CD14-positive monocyte (primary cell): ENCODE data around the gene DENND1A. TPM values are rescaled to one million over a fixed set of nuclear protein-coding genes. Genes with fewer than 3 reads are reported as not detected.

Experiments
- DNase-seq, 3 donors: peaks; one replicate each; pipeline ENCODE4 v3.0.0-alpha.2; 2011 to 2022
- H2AFZ ChIP-seq: 2 replicates; pipeline ENCODE4 v1.6.0; 2012; ENCODE audit warnings: mild to moderate bottlenecking, low read depth, low read length, inconsistent platforms; ENCODE audit not compliant: insufficient read depth, poor library complexity, severe bottlenecking
- H3K27ac ChIP-seq, 2 donors: 1 replicate in 1 of 2; 2 replicates in 1 of 2; pipeline ENCODE4 v1.5.1; 2012 to 2013; ENCODE audit warnings: low read length in 2 of 2, control low read depth in 1 of 2, inconsistent platforms in 1 of 2, low read depth in 1 of 2, mild to moderate bottlenecking in 1 of 2
- H3K27me3 ChIP-seq, 2 donors: one replicate each; pipeline versions ENCODE4 v1.6.0 to v1.6.1; 2011 to 2013; ENCODE audit warnings: low read length in 2 of 2; ENCODE audit not compliant: control insufficient read depth in 2 of 2, insufficient read depth in 2 of 2
- H3K36me3 ChIP-seq, 2 donors: replicated peaks in 1 of 2; 1 replicate in 1 of 2; 2 replicates in 1 of 2; pipeline versions ENCODE4 v1.5.1 to v1.6.1; 2012 to 2013; ENCODE audit warnings: low read length in 2 of 2, control low read depth in 1 of 2, inconsistent platforms in 1 of 2, mild to moderate bottlenecking in 1 of 2; ENCODE audit not compliant: insufficient read depth in 2 of 2, control insufficient read depth in 1 of 2
- H3K4me1 ChIP-seq, 2 donors: 1 replicate in 1 of 2; 2 replicates in 1 of 2; pipeline versions ENCODE4 v1.5.1 to v1.6.1; 2012 to 2013; ENCODE audit warnings: low read length in 2 of 2, control low read depth in 1 of 2, inconsistent platforms in 1 of 2, mild to moderate bottlenecking in 1 of 2, moderate library complexity in 1 of 2; ENCODE audit not compliant: insufficient read depth in 2 of 2, control insufficient read depth in 1 of 2
- H3K4me2 ChIP-seq: replicated peaks from 2 replicates; pipeline ENCODE3; 2012; ENCODE audit warnings: low read length, moderate library complexity, mild to moderate bottlenecking; ENCODE audit not compliant: poor library complexity, severe bottlenecking; ENCODE audit errors: extremely low read depth
- H3K4me3 ChIP-seq, 3 experiments: fragments of 200-600 bp in 1 of 3; sonication (generic) in 1 of 3; replicated peaks in 1 of 3; 1 replicate in 2 of 3; 2 replicates in 1 of 3; pipeline ENCODE4 v1.5.1; 2011 to 2013; ENCODE audit warnings: low read length in 3 of 3, mild to moderate bottlenecking in 3 of 3, control low read depth in 2 of 3, low read depth in 2 of 3, inconsistent platforms in 1 of 3, moderate library complexity in 1 of 3
- H3K79me2 ChIP-seq: 2 replicates; pipeline ENCODE4 v1.6.0; 2012; ENCODE audit warnings: mild to moderate bottlenecking, control low read depth, inconsistent platforms, low read length, moderate library complexity; ENCODE audit not compliant: insufficient read depth
- H3K9ac ChIP-seq: 2 replicates; pipeline ENCODE4 v1.6.0; 2017; ENCODE audit warnings: low read length, mild to moderate bottlenecking; ENCODE audit not compliant: insufficient read depth, poor library complexity, severe bottlenecking
- H3K9me3 ChIP-seq, 2 donors: replicated peaks in 1 of 2; 1 replicate in 1 of 2; 2 replicates in 1 of 2; pipeline versions ENCODE4 v1.5.1 to v1.6.1; 2012 to 2013; ENCODE audit warnings: low read length in 2 of 2, control low read depth in 1 of 2; ENCODE audit not compliant: control insufficient read depth in 1 of 2, insufficient read depth in 1 of 2
- H4K20me1 ChIP-seq: 2 replicates; pipeline ENCODE4 v1.6.0; 2012; ENCODE audit warnings: mild to moderate bottlenecking, low read length, control low read depth, moderate library complexity; ENCODE audit not compliant: insufficient read depth
- H3K27ac Mint-ChIP-seq, 7 donors: one replicate each; pipeline ENCODE4 v1.8.0; 2020; ENCODE audit warnings: mild to moderate bottlenecking in 7 of 7, mixed read lengths in 7 of 7, moderate library complexity in 6 of 7, inconsistent platforms in 2 of 7
- H3K27me3 Mint-ChIP-seq, 3 donors: one replicate each; pipeline ENCODE4 v1.8.0; 2021 to 2022; ENCODE audit warnings: low read depth in 3 of 3, mild to moderate bottlenecking in 3 of 3, mixed read lengths in 3 of 3, moderate library complexity in 3 of 3, inconsistent platforms in 1 of 3
- H3K36me3 Mint-ChIP-seq, 2 donors: one replicate each; pipeline ENCODE4 v1.8.0; 2020; ENCODE audit warnings: mixed read lengths in 2 of 2, inconsistent platforms in 1 of 2, mild to moderate bottlenecking in 1 of 2
- H3K4me1 Mint-ChIP-seq: one replicate; pipeline ENCODE4 v1.8.0; 2020; ENCODE audit warnings: mild to moderate bottlenecking, mixed read lengths
- H3K4me3 Mint-ChIP-seq, 2 donors: one replicate each; pipeline ENCODE4 v1.8.0; 2020; ENCODE audit warnings: mild to moderate bottlenecking in 2 of 2, mixed read lengths in 2 of 2, moderate library complexity in 1 of 2
- H3K9me3 Mint-ChIP-seq, 7 donors: one replicate each; pipeline ENCODE4 v1.8.0; 2020 to 2022; ENCODE audit warnings: mixed read lengths in 7 of 7, mild to moderate bottlenecking in 6 of 7, moderate library complexity in 6 of 7, inconsistent platforms in 2 of 7
- WGBS: methylation state at CpG from one replicate; pipeline ENCODE4 v1.1.5; 2013; ENCODE audit warnings: missing lambda C conversion rate; ENCODE audit not compliant: insufficient coverage; 5-methylcytosine and 5-hydroxymethylcytosine counted together
- intact Hi-C, 2 donors: fragments of 100-400 bp; cut with micrococcal nuclease; formaldehyde crosslinking; loops; one replicate each; pipeline versions ENCODE4 v1.15.0 to v1.15.1; 2023
- polyA plus RNA-seq, 3 donors: library from polyadenylated mRNA; depleted of rRNA in 1 of 3; unstranded in 2 of 3; stranded (reverse) in 1 of 3; fragments of 300-500 nt in 2 of 3; fragments of >200 nt in 1 of 3; fragmentation: Illumina TruSeq in 2 of 3; gene quantifications; 1 replicate in 2 of 3; 2 replicates in 1 of 3; pipeline ENCODE4 v1.2.3, GENCODE V29; 2012 to 2021
- TF ChIP-seq, protein P1 (sequence below): fragments of 200-600 bp; IDR thresholded peaks from one replicate; pipeline ENCODE4 v1.8.0; 2022; ENCODE audit warnings: antibody characterized with exemption, mild to moderate bottlenecking

DENND1A gene
- polyA plus RNA-seq, 3 donors: 24.8 to 73.0 (median 29.4) TPM

DNA sequence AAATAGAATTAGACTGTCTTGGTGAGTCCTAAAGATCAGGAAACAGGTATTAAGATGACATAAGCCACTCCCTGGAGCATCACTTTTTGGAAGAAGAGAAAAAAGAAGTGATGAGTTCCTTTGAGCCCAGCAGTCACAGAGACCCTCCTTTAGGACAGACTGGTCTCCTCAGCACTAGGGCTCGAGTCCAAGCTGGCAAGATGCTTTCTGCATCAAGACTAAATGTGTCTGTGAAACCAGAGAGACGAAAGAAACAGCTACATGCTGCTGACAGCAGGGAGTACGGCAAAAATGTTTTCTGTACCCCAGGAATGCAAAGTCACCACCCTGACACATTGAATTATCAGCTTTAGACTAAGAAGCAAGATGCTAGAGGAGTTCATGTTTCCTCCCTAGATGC is 389.5 kb downstream of the DENND1A start:
- H3K27ac ChIP-seq: no peak overlapping the region
- TF ChIP-seq, protein P1, sequence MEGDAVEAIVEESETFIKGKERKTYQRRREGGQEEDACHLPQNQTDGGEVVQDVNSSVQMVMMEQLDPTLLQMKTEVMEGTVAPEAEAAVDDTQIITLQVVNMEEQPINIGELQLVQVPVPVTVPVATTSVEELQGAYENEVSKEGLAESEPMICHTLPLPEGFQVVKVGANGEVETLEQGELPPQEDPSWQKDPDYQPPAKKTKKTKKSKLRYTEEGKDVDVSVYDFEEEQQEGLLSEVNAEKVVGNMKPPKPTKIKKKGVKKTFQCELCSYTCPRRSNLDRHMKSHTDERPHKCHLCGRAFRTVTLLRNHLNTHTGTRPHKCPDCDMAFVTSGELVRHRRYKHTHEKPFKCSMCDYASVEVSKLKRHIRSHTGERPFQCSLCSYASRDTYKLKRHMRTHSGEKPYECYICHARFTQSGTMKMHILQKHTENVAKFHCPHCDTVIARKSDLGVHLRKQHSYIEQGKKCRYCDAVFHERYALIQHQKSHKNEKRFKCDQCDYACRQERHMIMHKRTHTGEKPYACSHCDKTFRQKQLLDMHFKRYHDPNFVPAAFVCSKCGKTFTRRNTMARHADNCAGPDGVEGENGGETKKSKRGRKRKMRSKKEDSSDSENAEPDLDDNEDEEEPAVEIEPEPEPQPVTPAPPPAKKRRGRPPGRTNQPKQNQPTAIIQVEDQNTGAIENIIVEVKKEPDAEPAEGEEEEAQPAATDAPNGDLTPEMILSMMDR: no peak

DNA sequence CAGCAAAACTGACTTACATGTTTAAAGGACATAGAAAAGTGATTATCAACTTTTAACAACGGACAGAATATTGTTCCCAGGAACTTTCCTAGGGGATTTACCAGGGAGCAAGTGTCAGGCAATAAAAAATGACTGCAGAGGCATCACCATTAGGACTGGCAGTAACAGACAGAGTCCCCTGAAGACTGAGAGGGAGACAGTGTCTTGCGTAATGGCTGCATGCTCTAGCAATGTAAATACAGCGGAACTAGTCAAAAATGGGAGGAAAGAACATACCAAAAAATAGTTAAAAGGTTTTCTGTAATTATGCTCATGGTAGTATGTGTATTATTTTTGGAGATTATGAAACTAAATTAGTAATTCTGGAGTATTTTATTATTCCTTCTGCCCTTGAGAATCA is 392.1 kb downstream of the DENND1A start:
- no peak for DNase-seq
- Histone ChIP-seq H3K4me2 (no peak overlapping the region), H3K4me3 (no peak overlapping the region), H3K79me2 (no peaks in the 10 kb centered on the region), H3K27ac (no peak overlapping the region), H2AFZ (no peak overlapping the region), H3K9me3 (no peaks in the 10 kb centered on the region), H3K4me1 (no peaks in the 10 kb centered on the region), H4K20me1 (peaks cover 88% of the 10 kb centered on the region), H3K9ac (no peak overlapping the region), H3K27me3 (no peaks in the 10 kb centered on the region), H3K36me3 (peaks cover 17 to 55% of the 10 kb centered on the region in 2 donors)
- TF ChIP-seq, protein P1: no peak
- no peak overlapping the region for H3K4me3 Mint-ChIP-seq
- H3K27me3 Mint-ChIP-seq: no peaks in the 10 kb centered on the region
- no peak overlapping the region for H3K27ac Mint-ChIP-seq
- WGBS: 100% methylated on average over 1 of the region's 3 CpGs
- intact Hi-C loops: no loop called here
- peaks cover 51 to 54% of the 10 kb centered on the region in 2 donors for H3K36me3 Mint-ChIP-seq
- H3K4me1 Mint-ChIP-seq: no peaks in the 10 kb centered on the region
- no peaks in the 10 kb centered on the region for H3K9me3 Mint-ChIP-seq

More for the DNA sequence above, 389.5 kb downstream of the DENND1A start:
- Histone ChIP-seq H3K4me1 (no peaks in the 10 kb centered on the region), H3K4me3 (no peak overlapping the region), H3K79me2 (no peaks in the 10 kb centered on the region), H3K4me2 (no peak overlapping the region), H3K9me3 (no peaks in the 10 kb centered on the region), H3K36me3 (peaks cover 3 to 39% of the 10 kb centered on the region in 2 donors), H4K20me1 (peaks cover 74% of the 10 kb centered on the region), H3K27me3 (no peaks in the 10 kb centered on the region), H3K9ac (no peak overlapping the region), H2AFZ (no peak overlapping the region)
- intact Hi-C loops: no loop called here
- Mint-ChIP-seq H3K27me3 (peaks cover 0 to 2% (median 0%) of the 10 kb centered on the region in 3 donors), H3K36me3 (peaks cover 42 to 46% of the 10 kb centered on the region in 2 donors), H3K4me1 (peaks cover 3% of the 10 kb centered on the region), H3K9me3 (no peaks in the 10 kb centered on the region), H3K27ac (no peak overlapping the region), H3K4me3 (no peak overlapping the region)
- 90% methylated on average over 1 of the region's 3 CpGs for WGBS
- no peak for DNase-seq
